HCT116 (cell line): ENCODE data around the gene PPP1R12C.

Experiments
- CTCF ChIP-seq, 3 experiments: fragments of 200-600 bp in 1 of 3; sonication (generic) in 1 of 3; IDR thresholded peaks in 2 of 3; conservative IDR thresholded peaks in 1 of 3; 2 replicates each; pipeline ENCODE4 v1.5.1; 2012 to 2017; ENCODE audit warnings: low read depth in 2 of 3, low read length in 2 of 3, antibody characterized with exemption in 1 of 3, borderline replicate concordance in 1 of 3, control low read depth in 1 of 3, mild to moderate bottlenecking in 1 of 3, mixed read lengths in 1 of 3, mixed run types in 1 of 3, moderate library complexity in 1 of 3; ENCODE audit not compliant: insufficient read depth in 1 of 3
- EGR1 ChIP-seq: IDR thresholded peaks from 2 replicates; pipeline ENCODE4 v1.6.1; 2012; ENCODE audit warnings: low read depth
- EZH2 ChIP-seq: fragments of 200-600 bp; sonication (generic); IDR thresholded peaks from 2 replicates; pipeline ENCODE4 v1.6.1; 2017; ENCODE audit warnings: antibody characterized with exemption, mixed run types
- JUND ChIP-seq: IDR thresholded peaks from 2 replicates; pipeline ENCODE4 v1.6.1; 2012
- MAX ChIP-seq: IDR thresholded peaks from 2 replicates; pipeline ENCODE4 v1.6.1; 2012
- SIN3A ChIP-seq: IDR thresholded peaks from 2 replicates; pipeline ENCODE4 v1.6.1; 2012; ENCODE audit warnings: low read depth

GRCh38 chr19:55078996-55079395 is 38.4 kb downstream of the PPP1R12C start:
- TF ChIP-seq SIN3A (no peak), EGR1 (no peak), CTCF (IDR thresholded peaks at IDR 0.05 in 2 of 3, conservative IDR thresholded peaks at IDR 0.05 in 1 of 3; ENCODE audit: borderline replicate concordance in 1 of 3, insufficient read depth in 1 of 3, low read depth in 2 of 3, low read length in 2 of 3) (no peak), MAX (no peak), JUND (no peak), EZH2 (no peak)
